Measurements from ENCODE around the gene MED4.

MED4 gene

DNA sequence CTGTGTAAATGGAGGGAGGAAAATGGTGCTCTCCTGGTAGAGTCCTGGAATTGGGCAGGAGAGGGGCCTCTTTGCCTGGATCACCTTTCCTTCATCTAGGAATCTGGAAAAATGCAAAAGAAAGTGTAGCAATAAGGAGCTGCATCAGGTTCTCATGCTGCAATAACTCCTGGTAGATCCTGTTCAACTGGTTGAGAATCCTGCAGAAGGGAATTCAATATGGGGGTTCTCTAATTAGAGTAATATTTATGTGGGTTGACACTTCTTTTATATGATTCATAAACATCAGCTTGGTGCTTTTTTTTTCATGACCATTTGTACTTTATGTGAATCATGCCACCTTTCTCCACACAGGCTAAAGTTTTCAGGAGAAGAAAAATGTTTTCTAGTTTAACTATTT lies 66.8 kb downstream of the MED4 start:
- DNase-seq: no peak

All from NCI-H526 treated with DMSO at 0.1 percent for 48 hours (cell line).